HG02840 (cell line): Measurements from ENCODE around the gene LMAN2.
"Not testable (repeated sequence)": the region's sequence is repeated elsewhere in the genome, so short reads cannot be mapped to it uniquely, and the experiment has no call there.

Experiments used
- ATAC-seq: cut with Tn5 transposase; IDR thresholded peaks from one replicate; pipeline ENCODE4 v1.9.1; 2021; ENCODE audit warnings: mild to moderate bottlenecking, moderate library complexity, moderate number of reproducible peaks; ENCODE audit not compliant: unreplicated experiment, low FRiP score

The LMAN2 gene

GRCh38 chr5:177309351-177310191, 41.9 kb downstream of the LMAN2 start:
- ATAC-seq, result no peak

GRCh38 chr5:177308740-177309139, 42.7 kb downstream of the LMAN2 start:
- ATAC-seq, result no peak

- ATAC-seq, result no peak
These were observed 43.7 kb downstream of the LMAN2 start for GRCh38 chr5:177307544-177308363.

- no peak for ATAC-seq
These were observed 44.6 kb downstream of the LMAN2 start for GRCh38 chr5:177306674-177307543.

- not testable (repeated sequence) for ATAC-seq
These were observed 45.3 kb downstream of the LMAN2 start for GRCh38 chr5:177306103-177306640.

GRCh38 chr5:177304392-177305119, 46.9 kb downstream of the LMAN2 start:
- ATAC-seq, result no peak

GRCh38 chr5:177303925-177304391, 47.5 kb downstream of the LMAN2 start:
- no peak for ATAC-seq

GRCh38 chr5:177303121-177303924, 48.1 kb downstream of the LMAN2 start, which contains the start of the genes PRELID1 and RAB24:
Gene PRELID1, plus strand, starts transcription at chr5:177303799. Its CDS starts 187 bp downstream, at chr5:177303986.
Gene RAB24, minus strand, starts transcription at chr5:177303719. Its CDS starts 431 bp downstream, at chr5:177303288.
- ATAC-seq, result no peak

- ATAC-seq, result no peak
These were observed 48.9 kb downstream of the LMAN2 start for GRCh38 chr5:177302354-177303110.

GRCh38 chr5:177301503-177302165, 49.8 kb downstream of the LMAN2 start:
- no peak for ATAC-seq

- ATAC-seq, result no peak
These were observed 50.5 kb downstream of the LMAN2 start for GRCh38 chr5:177300951-177301350.

GRCh38 chr5:177300236-177300880, 51.1 kb downstream of the LMAN2 start:
- peak; percentile 37 for ATAC-seq

- no peak for ATAC-seq
These were observed 51.8 kb downstream of the LMAN2 start for GRCh38 chr5:177299697-177300096.

GRCh38 chr5:177297922-177298321, 53.5 kb downstream of the LMAN2 start:
- ATAC-seq, result no peak

GRCh38 chr5:177296581-177296980, 54.9 kb downstream of the LMAN2 start:
- no peak for ATAC-seq

GRCh38 chr5:177295924-177296323, 55.5 kb downstream of the LMAN2 start:
- ATAC-seq, result no peak

GRCh38 chr5:177294632-177295031, 56.8 kb downstream of the LMAN2 start:
- no peak for ATAC-seq
